HG03342 (cell line): ENCODE measurements around the gene ANKK1.

ENCODE experiments used
- ATAC-seq: cut with Tn5 transposase; IDR thresholded peaks from one replicate; pipeline ENCODE4 v1.9.1; 2021; ENCODE audit warnings: mild to moderate bottlenecking, moderate library complexity; ENCODE audit not compliant: unreplicated experiment

Gene ANKK1

GRCh38 chr11:113377681-113378412 is 9.7 kb upstream of the ANKK1 start:
- no peak for ATAC-seq

DNA sequence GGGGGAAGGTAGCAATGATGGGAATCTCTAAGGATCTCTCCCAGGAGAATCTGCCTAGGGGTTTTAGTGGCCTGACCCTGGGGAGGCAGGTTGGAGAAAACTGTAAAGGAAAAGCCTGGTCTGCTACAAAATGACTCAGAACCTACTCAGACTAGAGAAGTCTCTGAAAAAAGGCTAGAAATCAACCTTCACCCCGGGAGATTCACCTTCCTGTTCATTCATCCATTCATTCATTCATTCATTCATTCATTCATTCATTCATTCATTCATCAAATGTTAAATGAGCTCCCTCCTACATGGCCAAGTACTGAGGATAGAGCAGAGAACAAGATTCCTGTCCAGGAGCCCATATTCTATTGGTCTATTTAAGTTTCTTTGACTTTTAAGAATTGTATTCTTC is 8.9 kb upstream of the ANKK1 start:
- ATAC-seq = no peak

DNA sequence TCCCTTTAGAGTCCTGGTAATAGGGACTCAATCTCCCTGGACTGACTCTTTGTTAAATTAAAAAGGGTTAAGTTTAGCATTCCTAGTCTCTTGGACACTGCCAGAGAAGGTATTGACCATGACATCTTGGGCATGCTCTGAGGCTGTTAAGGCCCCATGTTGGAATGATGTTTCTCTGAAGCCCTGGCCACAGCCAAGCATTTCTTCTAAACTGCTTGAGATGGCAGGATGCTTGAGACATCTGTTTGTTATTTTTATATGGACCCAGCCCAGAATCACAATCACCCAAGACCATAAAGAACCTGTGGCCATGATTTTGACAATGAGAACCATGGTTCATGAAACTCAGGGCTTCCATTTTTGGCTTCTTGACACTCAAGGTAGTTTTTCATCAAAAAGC is 5.5 kb upstream of the ANKK1 start:
- ATAC-seq = no peak

GRCh38 chr11:113384551-113384950 is 3.0 kb upstream of the ANKK1 start:
- no peak for ATAC-seq

- no peak for ATAC-seq
Observed at GRCh38 chr11:113385749-113386148, 1.8 kb upstream of the ANKK1 start.

DNA sequence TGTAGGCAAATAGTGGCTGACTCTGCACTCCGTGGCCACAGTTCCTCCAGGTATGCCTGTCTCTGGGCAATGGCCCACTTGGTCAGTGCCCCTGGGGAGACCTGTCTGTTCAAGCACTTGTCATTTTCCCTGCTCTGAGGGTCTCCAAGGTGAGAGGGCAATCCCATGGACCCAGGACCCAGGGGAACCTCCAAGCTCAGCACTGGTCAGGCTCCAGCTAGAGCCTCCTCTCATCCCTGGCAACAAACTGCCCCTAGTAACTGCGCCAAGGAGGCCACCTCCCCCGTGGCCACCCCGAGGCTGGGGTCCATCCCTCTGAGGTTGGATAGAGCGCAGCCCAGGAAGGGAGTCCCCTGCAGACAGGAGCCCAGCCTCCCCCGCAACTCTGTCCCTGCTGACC is 713 bp upstream of the ANKK1 start:
- ATAC-seq = no peak

- no peak for ATAC-seq
Observed at GRCh38 chr11:113389272-113389671, 1.7 kb downstream of the ANKK1 start.

- ATAC-seq = no peak
Observed at GRCh38 chr11:113392236-113392921, 4.8 kb downstream of the ANKK1 start.

DNA sequence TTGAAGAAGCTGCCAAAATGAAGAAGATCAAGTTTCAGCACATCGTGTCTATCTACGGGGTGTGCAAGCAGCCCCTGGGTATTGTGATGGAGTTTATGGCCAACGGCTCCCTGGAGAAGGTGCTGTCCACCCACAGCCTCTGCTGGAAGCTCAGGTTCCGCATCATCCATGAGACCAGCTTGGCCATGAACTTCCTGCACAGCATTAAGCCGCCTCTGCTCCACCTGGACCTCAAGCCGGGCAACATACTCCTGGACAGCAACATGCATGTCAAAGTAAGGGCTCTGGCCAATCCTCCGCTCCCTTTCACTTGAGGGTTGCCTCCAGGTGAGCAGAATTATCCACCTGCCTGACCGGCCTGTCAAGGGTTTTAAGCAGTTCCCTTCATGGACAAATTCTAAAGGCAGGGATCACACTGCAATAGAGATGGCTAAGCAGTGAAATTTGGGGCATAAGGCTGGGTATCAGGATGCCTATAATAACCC is 6.0 kb downstream of the ANKK1 start:
- ATAC-seq = no peak

- ATAC-seq = no peak
Observed at GRCh38 chr11:113394919-113395318, 7.3 kb downstream of the ANKK1 start.

DNA sequence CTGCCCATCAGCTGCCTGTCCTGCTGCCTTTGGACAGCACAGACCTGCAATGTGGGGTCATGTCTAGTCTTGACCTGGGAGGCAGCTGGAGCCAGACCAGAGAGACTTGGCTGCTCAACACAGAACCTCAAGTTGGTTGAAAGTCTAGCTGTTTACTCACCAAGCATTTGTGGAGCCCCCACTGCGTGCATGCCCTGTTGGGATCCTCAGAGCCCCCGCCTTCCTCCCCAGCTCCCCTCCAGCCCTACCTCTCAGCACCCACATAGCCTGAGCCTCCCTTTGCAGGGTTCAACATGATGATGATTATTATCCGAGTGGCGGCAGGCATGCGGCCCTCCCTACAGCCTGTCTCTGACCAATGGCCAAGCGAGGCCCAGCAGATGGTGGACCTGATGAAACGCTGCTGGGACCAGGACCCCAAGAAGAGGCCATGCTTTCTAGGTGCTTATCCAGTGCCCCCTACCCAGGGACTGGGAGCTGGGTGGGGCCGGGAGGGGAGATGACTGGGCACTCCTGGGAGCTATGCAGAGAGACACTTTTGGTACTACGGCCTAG is 8.3 kb downstream of the ANKK1 start:
- no peak for ATAC-seq

- ATAC-seq = no peak
Observed at GRCh38 chr11:113396690-113397089, 9.1 kb downstream of the ANKK1 start.

- ATAC-seq = no peak
Observed at GRCh38 chr11:113397212-113397611, 9.6 kb downstream of the ANKK1 start.

DNA sequence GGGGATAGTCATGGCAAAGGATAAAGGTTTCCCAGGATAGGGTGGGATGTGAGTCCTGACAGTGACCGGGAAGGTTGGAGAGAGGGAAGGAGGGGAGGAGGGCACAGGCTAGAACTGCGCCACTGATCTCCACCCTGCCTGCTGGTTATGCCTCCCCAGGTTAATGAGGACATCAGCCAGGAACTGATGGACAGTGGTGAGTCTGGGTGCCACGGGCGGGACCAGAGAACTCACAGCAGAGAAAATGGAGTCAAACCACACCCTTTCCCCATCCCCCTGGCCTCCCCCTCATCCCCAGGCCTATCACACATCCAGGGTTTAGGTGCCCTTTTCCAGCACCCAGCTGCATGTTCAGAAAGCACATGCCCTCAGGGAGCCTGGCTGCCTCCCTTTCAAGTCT is 10.2 kb downstream of the ANKK1 start:
- ATAC-seq = no peak

DNA sequence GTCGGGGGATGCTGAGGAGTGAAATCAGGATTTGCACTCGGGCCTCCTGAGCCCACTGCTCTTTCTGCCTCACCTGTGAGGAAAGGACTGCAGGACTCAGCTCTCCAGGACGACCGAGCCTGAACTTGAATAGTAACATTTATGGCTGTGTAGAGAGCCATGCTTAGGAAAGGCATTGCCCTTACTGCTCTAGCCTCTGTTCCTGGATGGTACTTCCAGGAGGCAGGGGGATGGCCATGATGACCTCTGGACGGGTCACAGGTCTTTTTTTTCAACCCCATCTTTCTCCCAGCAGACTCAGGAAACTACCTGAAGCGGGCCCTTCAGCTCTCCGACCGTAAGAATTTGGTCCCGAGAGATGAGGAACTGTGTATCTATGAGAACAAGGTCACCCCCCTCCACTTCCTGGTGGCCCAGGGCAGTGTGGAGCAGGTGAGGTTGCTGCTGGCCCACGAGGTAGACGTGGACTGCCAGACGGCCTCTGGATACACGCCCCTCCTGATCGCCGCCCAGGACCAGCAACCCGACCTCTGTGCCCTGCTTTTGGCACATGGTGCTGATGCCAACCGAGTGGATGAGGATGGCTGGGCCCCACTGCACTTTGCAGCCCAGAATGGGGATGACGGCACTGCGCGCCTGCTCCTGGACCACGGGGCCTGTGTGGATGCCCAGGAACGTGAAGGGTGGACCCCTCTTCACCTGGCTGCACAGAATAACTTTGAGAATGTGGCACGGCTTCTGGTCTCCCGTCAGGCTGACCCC is 11.3 kb downstream of the ANKK1 start:
- ATAC-seq = no peak

DNA sequence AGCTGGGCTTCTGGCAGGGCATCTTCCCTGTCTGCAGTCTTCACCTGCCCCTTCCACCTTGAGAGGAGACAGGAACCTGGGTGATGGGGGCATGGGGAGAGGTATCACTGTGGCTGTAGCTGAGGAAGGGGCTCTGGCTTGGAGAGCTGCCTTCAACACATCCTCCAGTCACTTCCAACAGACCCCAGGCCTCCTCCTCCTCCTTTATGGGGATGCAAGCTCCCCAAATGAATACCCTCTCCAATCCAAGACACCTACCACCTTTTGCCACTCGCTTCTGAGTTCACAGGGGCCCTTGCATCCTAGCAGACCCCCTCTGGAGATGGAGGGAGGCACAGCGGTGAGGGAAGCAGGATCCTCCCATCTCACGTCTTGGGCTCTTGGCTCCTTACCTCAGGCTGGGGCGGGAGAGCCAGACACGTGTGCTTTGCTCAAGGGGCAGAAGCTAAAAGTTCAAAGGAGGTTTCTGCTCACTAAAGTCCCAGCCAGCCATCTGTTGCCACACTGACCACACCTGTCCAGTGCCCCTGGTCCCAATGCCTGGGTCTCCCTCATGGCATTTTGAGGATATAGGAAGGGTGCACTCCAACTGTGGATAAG is 13.2 kb downstream of the ANKK1 start:
- ATAC-seq = no peak

DNA sequence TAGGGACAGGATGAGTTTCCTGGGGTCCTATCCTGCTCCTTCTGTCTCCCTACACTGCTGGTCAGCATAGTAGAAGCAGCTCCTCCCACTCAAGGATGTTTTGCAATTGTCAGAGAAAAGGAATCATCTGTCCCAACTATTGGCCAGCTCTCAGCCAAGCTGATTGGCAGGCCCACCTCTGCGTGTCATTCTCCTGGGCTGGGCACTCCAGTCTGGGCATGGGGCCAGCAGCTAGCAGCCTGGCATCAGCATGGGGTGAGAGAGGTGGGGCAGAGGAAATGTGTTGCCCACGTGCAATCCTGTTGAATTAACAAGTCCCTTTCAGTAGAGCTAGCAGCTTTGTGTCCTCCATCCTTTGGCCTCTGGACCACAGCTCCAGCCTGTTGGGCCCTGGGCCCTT is 14.1 kb downstream of the ANKK1 start:
- no peak for ATAC-seq

GRCh38 chr11:113404859-113405430 is 17.4 kb downstream of the ANKK1 start:
- no peak for ATAC-seq

- ATAC-seq = no peak
Observed at GRCh38 chr11:113405724-113406478, 18.3 kb downstream of the ANKK1 start.

- ATAC-seq = no peak
Observed at GRCh38 chr11:113407163-113407562, 19.6 kb downstream of the ANKK1 start.
